ENCODE measurements around the gene RARG.
"Not testable (repeated sequence)": the region's sequence is repeated elsewhere in the genome, so short reads cannot be mapped to it uniquely, and the experiment has no call there.

Gene RARG

DNA sequence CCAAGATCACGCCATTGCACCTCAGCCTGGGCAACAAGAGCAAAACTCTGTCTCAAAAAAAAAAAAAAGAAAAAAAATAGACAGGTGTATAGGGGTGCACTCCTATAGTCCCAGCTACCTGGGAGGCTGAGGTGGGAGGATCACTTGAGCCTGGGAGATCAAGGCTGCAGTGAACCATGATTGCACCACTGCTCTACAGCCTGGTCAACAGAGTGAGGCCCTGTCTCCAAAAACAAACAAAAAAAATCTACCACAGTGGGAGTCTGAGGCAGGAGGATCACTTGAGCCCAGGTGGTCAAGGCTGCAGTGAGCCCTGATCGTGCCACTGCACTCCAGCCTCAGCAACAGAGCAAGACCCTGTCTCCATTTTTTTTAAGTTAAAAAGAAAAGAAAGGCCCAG, 69.0 kb downstream of the RARG start:
- not testable (repeated sequence) for DNase-seq

DNA sequence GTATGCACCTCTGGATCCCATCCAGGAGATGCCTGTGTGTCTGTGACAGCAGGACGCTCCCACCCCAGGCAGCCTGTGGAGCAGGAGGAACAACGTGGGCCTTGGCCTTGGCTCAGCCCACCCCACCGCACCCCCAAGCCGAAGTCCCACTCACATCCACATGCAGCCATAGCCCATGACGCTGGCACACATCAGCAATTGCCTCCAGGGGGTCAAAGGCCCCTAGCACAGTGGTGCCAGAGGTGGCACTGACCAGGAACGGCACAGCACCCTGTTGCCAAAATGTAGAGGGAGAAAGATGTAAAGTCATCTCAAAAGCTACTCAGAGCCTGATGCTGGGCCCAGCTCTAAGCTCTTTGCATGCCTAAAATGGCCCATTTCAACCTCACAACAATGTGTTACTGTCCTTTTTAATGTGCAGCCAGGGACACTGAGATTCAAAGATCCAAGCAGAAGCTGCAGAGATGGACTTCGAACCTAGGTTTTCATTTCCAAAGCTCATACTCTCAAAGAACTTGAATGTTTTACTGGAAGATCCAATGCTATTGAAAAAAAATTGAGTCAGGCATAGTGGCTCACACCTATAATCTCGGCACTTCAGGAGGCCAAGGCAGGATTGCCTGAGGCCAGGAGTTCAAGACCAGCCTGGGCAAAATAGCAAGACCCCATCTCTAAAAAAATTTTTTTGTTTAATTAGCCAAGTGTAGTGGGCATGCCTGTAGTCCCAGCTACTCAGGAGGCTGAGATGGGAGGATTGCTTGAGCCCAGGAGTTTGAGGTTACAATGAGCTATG, 70.7 kb downstream of the RARG start:
- no peak for DNase-seq

- DNase-seq = no peak
These were observed 71.3 kb downstream of the RARG start for GRCh38 chr12:53160673-53161072.
